ENCODE results near the gene FHIT.

DNA sequence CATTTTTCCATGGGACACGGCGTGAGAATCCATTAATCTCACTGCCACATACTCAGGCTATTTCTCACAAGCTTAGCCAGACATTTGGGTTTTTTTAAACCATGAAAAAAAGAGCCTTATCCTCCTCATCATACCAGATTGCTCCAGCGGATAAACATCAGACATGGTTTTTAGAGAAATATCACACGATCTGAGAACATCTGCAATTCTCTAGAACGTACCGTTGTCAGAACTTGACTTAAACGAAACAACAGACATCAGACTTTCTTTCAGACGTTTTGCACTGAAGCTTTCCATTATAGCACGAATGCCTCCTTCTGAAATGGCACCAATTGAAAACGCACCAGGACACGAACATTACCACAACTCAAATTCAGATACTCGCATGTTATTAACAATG lies 1457.3 kb downstream of the FHIT start:
- TF ChIP-seq, protein P1, sequence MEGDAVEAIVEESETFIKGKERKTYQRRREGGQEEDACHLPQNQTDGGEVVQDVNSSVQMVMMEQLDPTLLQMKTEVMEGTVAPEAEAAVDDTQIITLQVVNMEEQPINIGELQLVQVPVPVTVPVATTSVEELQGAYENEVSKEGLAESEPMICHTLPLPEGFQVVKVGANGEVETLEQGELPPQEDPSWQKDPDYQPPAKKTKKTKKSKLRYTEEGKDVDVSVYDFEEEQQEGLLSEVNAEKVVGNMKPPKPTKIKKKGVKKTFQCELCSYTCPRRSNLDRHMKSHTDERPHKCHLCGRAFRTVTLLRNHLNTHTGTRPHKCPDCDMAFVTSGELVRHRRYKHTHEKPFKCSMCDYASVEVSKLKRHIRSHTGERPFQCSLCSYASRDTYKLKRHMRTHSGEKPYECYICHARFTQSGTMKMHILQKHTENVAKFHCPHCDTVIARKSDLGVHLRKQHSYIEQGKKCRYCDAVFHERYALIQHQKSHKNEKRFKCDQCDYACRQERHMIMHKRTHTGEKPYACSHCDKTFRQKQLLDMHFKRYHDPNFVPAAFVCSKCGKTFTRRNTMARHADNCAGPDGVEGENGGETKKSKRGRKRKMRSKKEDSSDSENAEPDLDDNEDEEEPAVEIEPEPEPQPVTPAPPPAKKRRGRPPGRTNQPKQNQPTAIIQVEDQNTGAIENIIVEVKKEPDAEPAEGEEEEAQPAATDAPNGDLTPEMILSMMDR (IDR thresholded peaks at IDR 0.05): no peak
- TF ChIP-seq ELF1 (IDR thresholded peaks at IDR 0.05) (no peak), NRF1 (IDR thresholded peaks at IDR 0.05; ENCODE audit: low read depth, low read length) (no peak), POLR2AphosphoS5 (IDR thresholded peaks at IDR 0.05; ENCODE audit: low read depth, low read length) (no peak), GABPA (IDR thresholded peaks at IDR 0.05; ENCODE audit: low read depth) (no peak), SIN3A (IDR thresholded peaks at IDR 0.05; ENCODE audit: borderline replicate concordance, low read depth, low read length) (no peak)
- TF ChIP-seq, protein P2, sequence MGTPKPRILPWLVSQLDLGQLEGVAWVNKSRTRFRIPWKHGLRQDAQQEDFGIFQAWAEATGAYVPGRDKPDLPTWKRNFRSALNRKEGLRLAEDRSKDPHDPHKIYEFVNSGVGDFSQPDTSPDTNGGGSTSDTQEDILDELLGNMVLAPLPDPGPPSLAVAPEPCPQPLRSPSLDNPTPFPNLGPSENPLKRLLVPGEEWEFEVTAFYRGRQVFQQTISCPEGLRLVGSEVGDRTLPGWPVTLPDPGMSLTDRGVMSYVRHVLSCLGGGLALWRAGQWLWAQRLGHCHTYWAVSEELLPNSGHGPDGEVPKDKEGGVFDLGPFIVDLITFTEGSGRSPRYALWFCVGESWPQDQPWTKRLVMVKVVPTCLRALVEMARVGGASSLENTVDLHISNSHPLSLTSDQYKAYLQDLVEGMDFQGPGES (IDR thresholded peaks at IDR 0.05; ENCODE audit: low read depth, low read length): no peak
- TF ChIP-seq, protein P3, sequence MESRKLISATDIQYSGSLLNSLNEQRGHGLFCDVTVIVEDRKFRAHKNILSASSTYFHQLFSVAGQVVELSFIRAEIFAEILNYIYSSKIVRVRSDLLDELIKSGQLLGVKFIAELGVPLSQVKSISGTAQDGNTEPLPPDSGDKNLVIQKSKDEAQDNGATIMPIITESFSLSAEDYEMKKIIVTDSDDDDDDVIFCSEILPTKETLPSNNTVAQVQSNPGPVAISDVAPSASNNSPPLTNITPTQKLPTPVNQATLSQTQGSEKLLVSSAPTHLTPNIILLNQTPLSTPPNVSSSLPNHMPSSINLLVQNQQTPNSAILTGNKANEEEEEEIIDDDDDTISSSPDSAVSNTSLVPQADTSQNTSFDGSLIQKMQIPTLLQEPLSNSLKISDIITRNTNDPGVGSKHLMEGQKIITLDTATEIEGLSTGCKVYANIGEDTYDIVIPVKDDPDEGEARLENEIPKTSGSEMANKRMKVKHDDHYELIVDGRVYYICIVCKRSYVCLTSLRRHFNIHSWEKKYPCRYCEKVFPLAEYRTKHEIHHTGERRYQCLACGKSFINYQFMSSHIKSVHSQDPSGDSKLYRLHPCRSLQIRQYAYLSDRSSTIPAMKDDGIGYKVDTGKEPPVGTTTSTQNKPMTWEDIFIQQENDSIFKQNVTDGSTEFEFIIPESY (IDR thresholded peaks at IDR 0.05; ENCODE audit: borderline replicate concordance, low read depth): no peak
